OCI-LY7 (cell line): ENCODE results near the gene YWHAQ. TPM values are rescaled to one million over a fixed set of nuclear protein-coding genes. Genes with fewer than 3 reads are reported as not detected.

ENCODE experiments used
- BruUV-seq: library from RNA; stranded (reverse); fragments of 400-500 nt; replicated peaks from 2 replicates; lab custom pipeline; 2021; lab: Mats Ljungman, UMichigan
- CTCF ChIA-PET: fragments of 300-600 bp; sonication (Branson Sonifier 250); formaldehyde crosslinking; loops from one replicate; lab custom pipeline; 2022; ENCODE audit warnings: antibody characterized with exemption; ENCODE audit not compliant: unreplicated experiment; lab: Charles Lee
- POLR2A ChIA-PET: fragments of 300-600 bp; sonication (Branson Sonifier 250); formaldehyde crosslinking; loops from one replicate; lab custom pipeline; 2022; ENCODE audit warnings: antibody characterized with exemption; lab: Charles Lee
- DNase-seq: peaks from one replicate; pipeline ENCODE4 v3.0.0-alpha.2; 2015; ENCODE audit warnings: low spot score
- H2AFZ ChIP-seq: fragments of 200-600 bp; sonication (generic), shearing (Covaris generic); 2 replicates; pipeline ENCODE4 v1.6.1; 2014; ENCODE audit warnings: mild to moderate bottlenecking, antibody characterized with exemption, low read length, moderate library complexity
- H3K27ac ChIP-seq: fragments of 200-600 bp; sonication (generic); 2 replicates; pipeline ENCODE4 v1.5.1; 2014; ENCODE audit warnings: mixed run types, low read depth, mild to moderate bottlenecking, moderate library complexity, low read length, inconsistent platforms; ENCODE audit not compliant: poor library complexity, severe bottlenecking
- H3K36me3 ChIP-seq: fragments of 200-600 bp; sonication (generic); 2 replicates; pipeline ENCODE4 v1.6.1; 2014; ENCODE audit warnings: mild to moderate bottlenecking, antibody characterized with exemption, low read length, moderate library complexity, mixed read lengths; ENCODE audit not compliant: insufficient read depth
- H3K4me1 ChIP-seq: fragments of 200-600 bp; sonication (generic); 2 replicates; pipeline ENCODE4 v1.5.1; 2014; ENCODE audit warnings: mild to moderate bottlenecking, low read length; ENCODE audit not compliant: insufficient read depth, poor library complexity, severe bottlenecking
- H3K4me2 ChIP-seq: fragments of 200-600 bp; sonication (generic); 2 replicates; pipeline ENCODE4 v1.6.1; 2014; ENCODE audit warnings: mild to moderate bottlenecking, low read length
- H3K4me3 ChIP-seq: fragments of 200-600 bp; sonication (generic); 2 replicates; pipeline ENCODE4 v1.5.1; 2014; ENCODE audit warnings: mild to moderate bottlenecking, low read depth, low read length; ENCODE audit not compliant: poor library complexity, severe bottlenecking
- H3K79me2 ChIP-seq: fragments of 200-600 bp; sonication (generic); 2 replicates; pipeline ENCODE4 v1.6.1; 2016; ENCODE audit warnings: low read depth, mild to moderate bottlenecking, low read length, moderate library complexity, mixed read lengths; ENCODE audit not compliant: insufficient read depth
- H3K9me2 ChIP-seq: fragments of 200-600 bp; sonication (generic); 2 replicates; pipeline ENCODE4 v1.6.1; 2016; ENCODE audit warnings: mild to moderate bottlenecking, low read length, mixed read lengths; ENCODE audit not compliant: insufficient read depth
- H3K9me3 ChIP-seq: fragments of 200-600 bp; sonication (generic); 2 replicates; pipeline ENCODE4 v1.6.1; 2014; ENCODE audit warnings: mild to moderate bottlenecking, mixed run types, low read length, mixed read lengths
- H4K20me1 ChIP-seq: fragments of 200-600 bp; sonication (generic); 2 replicates; pipeline ENCODE4 v1.6.1; 2014; ENCODE audit warnings: mild to moderate bottlenecking, antibody characterized with exemption, low read length, moderate library complexity, mixed read lengths; ENCODE audit not compliant: insufficient read depth
- EZH2phosphoT487 ChIP-seq: fragments of 200-600 bp; sonication (generic); IDR thresholded peaks from 2 replicates; pipeline ENCODE4 v1.6.1; 2018; ENCODE audit warnings: low read depth, borderline replicate concordance, mild to moderate bottlenecking, mixed run types, antibody characterized with exemption, low read length, moderate library complexity, mixed read lengths
- intact Hi-C: fragments of 100-400 bp; cut with micrococcal nuclease; formaldehyde crosslinking; loops from one replicate; pipeline ENCODE4 v1.10.0; 2022; ENCODE audit not compliant: unreplicated experiment
- total RNA-seq, 2 experiments: library from RNA; depleted of rRNA in 1 of 2; stranded (reverse); fragments of >200 nt in 1 of 2; shearing (Covaris generic) in 1 of 2; gene quantifications; 2 replicates each; pipeline ENCODE4 v1.2.3, GENCODE V29; 2014 to 2022
- TF ChIP-seq, protein P1 (sequence below): fragments of 200-600 bp; sonication (generic); conservative IDR thresholded peaks from 2 replicates; pipeline ENCODE4 v1.5.1; 2014; ENCODE audit warnings: mild to moderate bottlenecking, antibody characterized with exemption, low read length, moderate library complexity, mixed read lengths

Gene YWHAQ
- total RNA-seq, 2 experiments from 2014 or later = 181 to 252 TPM

DNA sequence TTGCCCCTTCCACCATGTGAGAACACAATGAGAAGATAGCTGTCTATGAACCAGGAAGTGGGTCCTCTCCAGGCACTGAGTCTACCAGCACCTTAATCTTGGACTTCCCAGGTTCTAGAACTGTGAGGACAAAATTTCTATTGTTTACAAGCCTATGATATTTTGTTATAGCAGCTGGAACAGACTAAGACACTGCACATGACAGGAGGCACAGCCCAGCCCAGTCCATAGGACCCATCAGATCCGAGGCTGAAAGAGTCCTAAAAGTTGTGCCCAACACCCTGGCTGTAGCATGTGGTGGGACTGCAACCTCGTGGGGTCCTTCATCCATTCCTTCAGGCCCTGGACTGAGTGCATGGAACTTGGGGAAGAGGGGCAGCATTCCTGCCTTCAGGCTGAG, 48.4 kb upstream of the YWHAQ start:
- Histone ChIP-seq H3K4me3 (no peak overlapping the region), H3K9me2 (no peaks in the 10 kb centered on the region), H3K9me3 (no peaks in the 10 kb centered on the region), H2AFZ (no peak overlapping the region), H4K20me1 (no peaks in the 10 kb centered on the region), H3K4me2 (no peak overlapping the region), H3K27ac (no peak overlapping the region), H3K4me1 (no peaks in the 10 kb centered on the region), H3K79me2 (no peaks in the 10 kb centered on the region), H3K36me3 (no peaks in the 10 kb centered on the region)
- TF ChIP-seq, protein P1, sequence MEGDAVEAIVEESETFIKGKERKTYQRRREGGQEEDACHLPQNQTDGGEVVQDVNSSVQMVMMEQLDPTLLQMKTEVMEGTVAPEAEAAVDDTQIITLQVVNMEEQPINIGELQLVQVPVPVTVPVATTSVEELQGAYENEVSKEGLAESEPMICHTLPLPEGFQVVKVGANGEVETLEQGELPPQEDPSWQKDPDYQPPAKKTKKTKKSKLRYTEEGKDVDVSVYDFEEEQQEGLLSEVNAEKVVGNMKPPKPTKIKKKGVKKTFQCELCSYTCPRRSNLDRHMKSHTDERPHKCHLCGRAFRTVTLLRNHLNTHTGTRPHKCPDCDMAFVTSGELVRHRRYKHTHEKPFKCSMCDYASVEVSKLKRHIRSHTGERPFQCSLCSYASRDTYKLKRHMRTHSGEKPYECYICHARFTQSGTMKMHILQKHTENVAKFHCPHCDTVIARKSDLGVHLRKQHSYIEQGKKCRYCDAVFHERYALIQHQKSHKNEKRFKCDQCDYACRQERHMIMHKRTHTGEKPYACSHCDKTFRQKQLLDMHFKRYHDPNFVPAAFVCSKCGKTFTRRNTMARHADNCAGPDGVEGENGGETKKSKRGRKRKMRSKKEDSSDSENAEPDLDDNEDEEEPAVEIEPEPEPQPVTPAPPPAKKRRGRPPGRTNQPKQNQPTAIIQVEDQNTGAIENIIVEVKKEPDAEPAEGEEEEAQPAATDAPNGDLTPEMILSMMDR = no peak
- no peak for TF ChIP-seq EZH2phosphoT487
- intact Hi-C loops = no loop called here
- ChIA-PET POLR2A (no interaction called here), CTCF (no interaction called here)
- no TSS peak for BruUV-seq
- no peak for DNase-seq

DNA sequence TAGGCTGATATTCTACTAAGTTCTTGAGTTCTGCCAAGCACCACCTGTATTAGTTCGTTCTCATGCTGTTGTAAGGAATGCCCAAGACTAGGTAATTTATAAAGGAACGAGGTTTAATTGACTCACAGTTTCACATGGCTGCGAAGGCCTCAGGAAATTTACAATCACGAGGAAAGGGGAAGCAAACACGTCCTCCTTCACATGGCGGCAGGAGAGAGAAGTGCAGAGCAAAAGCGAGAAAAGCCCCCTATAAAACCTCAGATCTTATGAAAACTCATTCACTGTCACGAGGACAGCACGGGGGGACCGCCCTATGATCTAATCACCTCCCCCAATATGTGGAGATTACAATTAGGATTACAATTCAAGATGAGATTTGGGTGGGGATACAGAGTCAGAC, 47.7 kb upstream of the YWHAQ start:
- BruUV-seq = no TSS peak
- no peaks in the 10 kb centered on the region for H3K9me3 ChIP-seq
- no peak overlapping the region for H3K4me2 ChIP-seq
- ChIA-PET POLR2A (interaction anchor here (0.6 to 0.7 kb wide), 2 partner anchors 277 to 465 kb away, joined by 3 read pairs; no protein-coding TSS in a partner anchor), CTCF (no interaction called here)
- no peaks in the 10 kb centered on the region for H3K4me1 ChIP-seq
- intact Hi-C loops = no loop called here
- H3K27ac ChIP-seq = no peak overlapping the region
- TF ChIP-seq, protein P1 = no peak
- H4K20me1 ChIP-seq = no peaks in the 10 kb centered on the region
- H3K36me3 ChIP-seq = no peaks in the 10 kb centered on the region
- DNase-seq = no peak
- H3K4me3 ChIP-seq = no peak overlapping the region
- no peak overlapping the region for H2AFZ ChIP-seq
- H3K79me2 ChIP-seq = no peaks in the 10 kb centered on the region
- H3K9me2 ChIP-seq = no peaks in the 10 kb centered on the region

DNA sequence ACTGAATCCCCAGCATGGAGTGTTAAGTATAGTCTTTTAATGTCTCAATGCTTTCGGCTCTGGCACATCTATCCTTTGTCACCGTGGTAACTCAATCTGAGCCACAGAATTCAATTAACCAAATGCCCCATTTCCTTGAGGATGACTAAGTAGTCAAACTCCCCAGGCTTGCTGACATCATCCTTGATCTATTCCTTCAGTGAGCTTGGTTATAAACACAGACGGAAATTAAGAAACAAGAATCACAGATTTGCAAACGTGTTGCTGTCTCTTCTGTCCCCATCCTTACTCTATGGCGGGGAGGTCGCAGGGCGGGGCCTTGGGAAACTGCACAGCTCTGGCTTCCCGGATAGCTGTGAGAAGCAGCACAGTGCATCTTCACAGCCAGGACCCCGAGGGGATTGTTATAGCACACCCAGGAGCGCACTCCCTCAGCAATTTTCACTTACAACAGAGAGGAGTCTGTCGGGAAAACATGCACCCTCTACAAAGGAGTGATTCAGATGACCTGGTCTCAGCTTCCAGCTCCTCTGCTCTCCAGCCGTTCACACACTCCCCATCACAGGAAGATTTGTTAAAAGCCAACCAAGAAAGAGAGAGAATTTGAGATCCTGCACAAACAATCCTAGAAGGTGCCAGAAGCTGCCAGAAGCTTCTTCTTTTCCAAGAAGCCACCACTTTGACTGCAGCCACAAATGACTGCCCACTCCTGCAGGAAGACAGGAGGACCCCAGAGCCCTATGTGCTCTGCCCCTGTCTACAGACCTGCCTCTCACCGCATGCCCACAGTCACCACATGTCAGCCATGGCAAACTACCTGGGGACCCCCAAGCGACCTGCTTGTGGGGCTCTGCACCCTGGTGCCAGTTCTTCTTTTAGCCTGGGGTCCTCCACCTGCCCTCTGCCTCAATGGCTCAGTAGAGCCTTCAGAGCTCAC, 44.9 kb upstream of the YWHAQ start:
- H3K9me3 ChIP-seq = no peaks in the 10 kb centered on the region
- POLR2A ChIA-PET = no interaction called here
- DNase-seq = no peak
- BruUV-seq = no TSS peak
- no peak overlapping the region for H3K4me3 ChIP-seq
- H3K4me2 ChIP-seq = no peak overlapping the region
- CTCF ChIA-PET = no interaction called here
- no peaks in the 10 kb centered on the region for H3K4me1 ChIP-seq
- H4K20me1 ChIP-seq = no peaks in the 10 kb centered on the region
- intact Hi-C loops = no loop called here
- no peaks in the 10 kb centered on the region for H3K9me2 ChIP-seq
- TF ChIP-seq, protein P1 = no peak
- no peak for TF ChIP-seq EZH2phosphoT487
- no peak overlapping the region for H3K27ac ChIP-seq
- no peaks in the 10 kb centered on the region for H3K79me2 ChIP-seq
- no peaks in the 10 kb centered on the region for H3K36me3 ChIP-seq
- H2AFZ ChIP-seq = no peak overlapping the region
